ENCODE data around the gene HOXB3. TPM values are rescaled to one million over a fixed set of nuclear protein-coding genes. Genes with fewer than 3 reads are reported as not detected.

The HOXB3 gene
- total RNA-seq, 1 donor from 2014 or later = 0.57 TPM

- Mint-ChIP-seq H3K27ac (ENCODE audit: unreplicated experiment) (no peak overlapping the region), H3K4me3 (ENCODE audit: unreplicated experiment) (no peak overlapping the region), H3K27me3 (ENCODE audit: low read depth) (peaks cover 90% of the 10 kb centered on the region), H3K4me1 (ENCODE audit: low read depth) (peaks cover 4% of the 10 kb centered on the region), H3K36me3 (ENCODE audit: low read depth) (peaks cover 1% of the 10 kb centered on the region), H3K9me3 (ENCODE audit: low read depth) (no peaks in the 10 kb centered on the region)
- DNase-seq (ENCODE audit: low spot score) = no peak
- TF ChIP-seq CTCF (IDR thresholded peaks at IDR 0.05) = no peak
Observed at GRCh38 chr17:48634493-48635208, 44.6 kb upstream of the HOXB3 start.

- Mint-ChIP-seq H3K27me3 (ENCODE audit: low read depth) (peaks cover 91% of the 10 kb centered on the region), H3K4me3 (ENCODE audit: unreplicated experiment) (no peak overlapping the region), H3K9me3 (ENCODE audit: low read depth) (no peaks in the 10 kb centered on the region), H3K36me3 (ENCODE audit: low read depth) (peaks cover 1% of the 10 kb centered on the region), H3K4me1 (ENCODE audit: low read depth) (peaks cover 4% of the 10 kb centered on the region), H3K27ac (ENCODE audit: unreplicated experiment) (no peak overlapping the region)
- no peak for TF ChIP-seq CTCF (IDR thresholded peaks at IDR 0.05)
- no peak for DNase-seq (ENCODE audit: low spot score)
Observed at GRCh38 chr17:48633266-48633677, 43.2 kb upstream of the HOXB3 start.

- no peak overlapping the region for H3K4me3 Mint-ChIP-seq (ENCODE audit: unreplicated experiment)
- peaks cover 4% of the 10 kb centered on the region for H3K4me1 Mint-ChIP-seq (ENCODE audit: low read depth)
- H3K9me3 Mint-ChIP-seq (ENCODE audit: low read depth) = no peaks in the 10 kb centered on the region
- no peak for TF ChIP-seq CTCF (IDR thresholded peaks at IDR 0.05)
- H3K27me3 Mint-ChIP-seq (ENCODE audit: low read depth) = peaks cover 91% of the 10 kb centered on the region
- no peak overlapping the region for H3K27ac Mint-ChIP-seq (ENCODE audit: unreplicated experiment)
- H3K36me3 Mint-ChIP-seq (ENCODE audit: low read depth) = peaks cover 1% of the 10 kb centered on the region
- DNase-seq (ENCODE audit: low spot score) = no peak
Observed at GRCh38 chr17:48632579-48633265, 42.7 kb upstream of the HOXB3 start.

GRCh38 chr17:48631693-48632578, 41.9 kb upstream of the HOXB3 start:
- Mint-ChIP-seq H3K9me3 (ENCODE audit: low read depth) (no peaks in the 10 kb centered on the region), H3K4me1 (ENCODE audit: low read depth) (peaks cover 4% of the 10 kb centered on the region), H3K27ac (ENCODE audit: unreplicated experiment) (no peak overlapping the region), H3K27me3 (ENCODE audit: low read depth) (peaks cover 90% of the 10 kb centered on the region), H3K36me3 (ENCODE audit: low read depth) (peaks cover 1% of the 10 kb centered on the region), H3K4me3 (ENCODE audit: unreplicated experiment) (no peak overlapping the region)
- no peak for TF ChIP-seq CTCF (IDR thresholded peaks at IDR 0.05)
- no peak for DNase-seq (ENCODE audit: low spot score)
